GM18867 (cell line): ENCODE results near the gene ALX3.

Experiments
- ATAC-seq: cut with Tn5 transposase; IDR thresholded peaks from one replicate; pipeline ENCODE4 v1.9.1; 2021; ENCODE audit warnings: mild to moderate bottlenecking, moderate library complexity; ENCODE audit not compliant: unreplicated experiment

ALX3 gene

DNA sequence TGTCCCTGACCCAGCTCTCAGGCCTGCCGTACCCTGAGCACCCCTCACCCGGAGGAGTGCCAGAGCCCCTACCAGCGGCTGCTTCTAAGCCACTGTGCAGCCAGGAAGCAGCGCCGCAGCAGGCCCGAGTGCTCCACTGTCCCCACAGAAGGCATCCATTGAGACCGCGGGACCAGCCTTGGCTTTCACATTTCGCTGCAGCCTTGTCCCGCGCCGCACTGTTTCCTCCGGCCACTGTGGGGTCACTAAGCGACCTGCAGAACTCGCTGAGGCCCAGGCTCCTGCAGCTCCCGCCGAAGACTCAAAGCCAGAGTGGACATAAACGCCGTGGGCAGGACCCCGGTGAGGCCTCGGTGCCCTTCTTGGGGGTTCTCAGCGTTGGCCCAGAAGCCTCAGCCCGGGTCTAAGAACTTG lies 3.0 kb downstream of the ALX3 start:
- no peak for ATAC-seq

DNA sequence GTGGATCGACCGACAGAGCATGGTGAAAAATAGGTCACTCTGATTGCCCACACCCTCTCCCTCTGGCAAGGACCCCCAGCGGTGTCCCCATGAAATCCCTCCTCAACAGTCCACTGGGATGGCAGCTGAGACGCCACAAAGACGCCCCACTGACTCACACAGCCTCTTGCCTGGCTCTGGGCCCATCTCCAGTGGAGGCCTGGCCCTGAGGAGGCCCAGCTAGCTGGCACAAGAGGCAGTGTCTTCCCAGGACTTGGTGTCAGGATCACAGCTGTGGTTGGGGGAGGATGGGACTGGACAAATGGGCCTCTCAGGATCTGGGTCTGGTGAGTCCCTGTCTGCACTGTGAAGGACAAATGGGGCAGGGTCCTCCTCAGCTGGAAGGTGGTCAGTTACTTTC lies 4.6 kb downstream of the ALX3 start:
- ATAC-seq: no peak

DNA sequence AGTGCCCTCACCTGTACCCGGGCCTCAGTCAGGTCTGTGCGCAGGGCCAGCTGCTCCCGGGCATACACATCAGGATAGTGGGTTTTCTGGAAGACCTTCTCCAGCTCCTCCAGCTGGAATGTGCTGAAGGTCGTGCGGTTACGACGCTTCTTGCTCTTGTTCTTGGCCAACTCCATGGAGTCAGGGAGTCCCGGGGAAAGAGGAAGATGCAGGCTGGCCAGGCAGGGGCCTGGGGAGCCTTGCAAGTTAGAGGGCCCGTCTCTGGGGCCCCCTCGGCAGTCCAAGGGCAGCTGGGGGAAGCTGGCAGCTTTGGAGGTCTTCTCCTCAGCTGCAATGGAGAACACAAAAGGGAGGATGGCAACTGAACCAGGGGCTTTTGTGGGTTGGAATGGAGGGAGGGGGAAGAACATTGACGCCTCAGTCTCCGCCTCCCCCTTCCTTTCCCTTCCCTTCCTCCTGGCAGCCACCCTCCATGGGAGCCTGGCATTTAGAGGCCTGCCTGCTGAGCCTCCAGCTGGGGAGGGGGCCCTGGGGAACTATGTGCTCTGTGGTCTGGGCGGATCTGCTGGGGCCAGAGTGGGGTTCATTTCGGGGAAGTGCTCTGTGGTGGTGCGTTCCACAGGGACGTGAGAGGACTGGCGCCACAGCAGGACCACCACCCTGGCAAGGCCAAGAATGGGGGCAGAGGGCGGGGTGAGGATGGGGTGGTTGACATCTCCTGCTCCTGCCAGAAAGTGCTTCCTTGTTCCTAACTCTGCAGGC lies 5.7 kb downstream of the ALX3 start:
- no peak for ATAC-seq

DNA sequence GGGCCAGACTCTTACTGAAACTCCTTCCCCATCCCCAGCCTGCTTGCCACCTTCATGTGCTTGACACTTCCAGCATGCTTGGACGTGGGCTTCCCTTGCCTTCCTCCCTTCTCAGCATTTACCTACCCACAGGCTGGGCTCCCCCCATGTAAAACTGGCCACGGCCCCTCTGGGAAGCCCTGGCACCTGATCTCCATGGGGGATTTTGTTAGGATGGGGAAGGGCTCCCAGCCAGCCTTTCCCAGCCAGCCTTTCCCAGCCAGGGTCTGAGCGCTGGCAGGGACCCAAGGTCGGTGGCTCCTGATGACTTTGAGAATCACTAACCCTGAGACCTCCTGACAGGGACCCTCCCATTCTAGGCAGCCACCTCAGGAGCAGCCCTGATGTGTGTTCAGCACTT lies 6.7 kb downstream of the ALX3 start:
- no peak for ATAC-seq

DNA sequence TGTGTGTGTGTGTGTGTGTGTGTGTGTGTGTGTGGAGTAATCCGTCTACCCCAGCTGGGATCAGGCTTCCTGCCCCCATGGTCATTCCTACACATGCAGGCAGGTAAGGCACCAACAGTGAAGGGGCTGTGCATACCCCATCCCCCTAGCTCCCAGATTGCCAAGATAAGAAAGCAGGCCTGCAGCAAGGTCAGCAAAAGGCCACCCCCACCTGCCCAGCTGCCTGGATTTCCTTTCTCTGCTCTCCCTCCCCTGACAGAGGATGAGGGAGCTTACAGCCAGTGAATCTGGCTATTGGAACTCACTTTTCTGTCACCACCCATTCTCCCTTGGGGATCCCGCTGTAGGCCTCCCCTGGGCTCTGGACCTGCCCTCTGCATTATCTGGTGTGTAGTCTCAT lies 7.9 kb downstream of the ALX3 start:
- no peak for ATAC-seq

DNA sequence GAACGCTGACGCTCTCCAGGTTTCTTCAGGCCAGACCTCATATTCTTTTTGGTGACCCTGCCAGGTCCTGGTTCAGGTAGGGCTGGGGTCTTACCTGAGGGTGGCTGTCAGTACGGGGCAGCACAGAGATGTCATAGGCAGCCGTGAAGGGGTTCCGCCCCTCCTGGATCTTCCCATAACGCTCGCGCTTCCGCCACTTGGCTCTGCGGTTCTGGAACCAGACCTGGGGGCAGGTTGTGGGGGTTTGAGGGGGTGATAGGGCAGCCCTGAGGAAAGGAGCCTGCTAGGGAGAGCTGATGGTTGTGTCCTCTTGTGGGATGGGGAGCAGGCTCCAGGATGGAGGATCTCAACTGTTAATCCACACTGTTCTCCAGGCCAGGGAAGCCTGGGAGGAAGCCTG lies 9.1 kb downstream of the ALX3 start:
- no peak for ATAC-seq

DNA sequence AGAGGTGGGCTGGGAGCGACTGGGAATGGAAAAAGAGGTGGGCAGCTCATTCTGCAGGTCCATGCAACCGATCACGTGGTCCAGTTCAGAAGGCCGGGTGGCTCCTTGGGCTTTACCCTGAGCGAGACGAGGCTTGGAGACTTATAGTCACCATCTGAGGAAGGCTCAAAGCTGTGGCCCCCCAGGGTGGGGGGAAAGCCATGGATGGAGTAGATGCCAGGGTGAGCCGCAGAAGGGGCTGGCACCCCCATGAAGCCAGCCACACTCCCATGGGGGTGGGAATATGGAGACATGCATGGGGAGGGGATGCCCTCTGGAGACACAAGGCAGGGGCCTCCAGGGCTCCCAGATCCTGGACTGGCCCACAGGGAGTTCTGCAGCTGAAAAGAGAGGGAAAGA lies 9.8 kb downstream of the ALX3 start:
- no peak for ATAC-seq

DNA sequence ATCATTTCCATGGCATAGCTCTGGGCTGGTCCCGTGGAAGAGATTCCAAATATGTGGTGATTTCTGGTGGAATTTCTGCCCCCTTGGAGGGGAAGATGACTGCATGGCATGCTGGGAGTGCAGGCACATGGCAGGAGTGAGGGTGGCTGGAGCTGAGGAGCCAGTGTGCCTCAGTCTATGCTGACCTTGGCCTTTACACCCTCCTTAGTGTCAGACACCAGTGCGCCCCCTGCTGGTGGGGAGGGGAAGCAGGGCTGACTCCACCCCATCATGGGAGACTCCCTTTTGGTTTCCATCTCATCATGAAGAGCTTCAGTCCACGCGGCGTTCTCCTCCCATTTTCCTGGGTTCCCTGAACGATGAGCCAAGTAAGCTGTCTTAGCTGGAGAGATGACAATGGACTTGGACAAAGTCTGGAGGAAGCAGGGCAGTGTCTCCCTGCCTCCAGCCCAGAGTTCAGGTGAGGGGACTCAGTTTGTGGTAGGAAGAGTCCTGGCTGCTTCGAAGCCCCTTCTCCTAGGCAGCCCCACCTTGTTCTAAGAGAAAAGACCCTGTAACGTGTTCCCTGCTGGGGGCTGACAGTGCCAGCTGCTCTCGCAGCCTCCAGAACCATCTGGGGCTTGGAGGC lies 10.3 kb downstream of the ALX3 start:
- ATAC-seq: no peak

DNA sequence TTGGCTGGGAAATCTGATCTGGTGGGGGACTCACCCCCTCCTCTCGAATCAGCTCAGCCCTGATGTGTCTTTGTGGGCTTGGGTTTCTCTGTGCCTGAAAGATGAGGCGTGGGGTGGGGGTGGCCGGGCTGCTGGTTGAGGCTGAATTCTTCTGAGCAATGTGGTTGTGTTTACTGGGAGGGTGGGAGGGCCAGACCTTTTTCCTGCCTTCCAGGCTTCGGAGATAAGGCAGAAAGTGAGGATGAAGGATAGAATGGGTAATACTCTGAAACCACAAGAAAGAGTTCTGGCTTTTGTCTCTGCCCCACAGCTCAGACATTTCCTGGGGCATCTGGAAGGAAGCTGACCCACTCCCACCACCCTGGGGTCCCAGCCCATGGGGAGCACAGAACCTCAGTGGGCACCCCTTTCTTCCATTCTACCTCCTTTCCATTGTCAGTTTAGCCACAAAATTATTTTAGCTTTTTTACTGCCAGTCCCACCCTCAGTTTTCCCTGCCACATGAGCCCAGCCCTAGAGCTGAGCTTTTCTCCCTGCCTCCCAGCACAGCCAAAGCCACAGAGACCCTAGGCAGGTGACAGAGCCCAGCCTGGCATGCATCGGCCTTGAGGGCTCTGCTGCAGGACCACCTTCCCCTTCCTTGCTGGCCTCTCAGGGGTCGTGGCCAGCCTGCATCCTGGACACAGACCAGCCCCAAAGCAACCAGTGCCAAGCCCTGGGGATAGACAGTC lies 11.2 kb downstream of the ALX3 start:
- ATAC-seq: no peak

DNA sequence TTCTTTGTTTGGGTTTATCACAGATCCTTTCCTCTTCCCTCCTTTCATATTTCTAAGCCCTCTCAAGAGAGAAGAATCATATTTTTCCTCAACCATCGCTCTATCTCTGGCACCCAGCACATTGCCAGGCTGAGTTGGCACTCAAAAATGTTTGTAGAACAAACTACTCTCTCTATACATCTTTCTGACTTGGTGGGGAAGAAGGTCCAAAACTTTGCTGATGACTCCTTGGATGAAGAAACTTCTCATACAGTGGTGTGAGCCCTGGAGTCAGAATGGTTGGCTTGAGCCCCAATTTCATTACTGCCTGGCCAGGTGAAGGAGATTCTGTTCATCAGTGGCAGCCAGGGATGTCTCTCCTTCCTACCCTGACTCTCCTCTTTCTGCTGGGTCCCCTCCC lies 11.9 kb downstream of the ALX3 start:
- no peak for ATAC-seq

DNA sequence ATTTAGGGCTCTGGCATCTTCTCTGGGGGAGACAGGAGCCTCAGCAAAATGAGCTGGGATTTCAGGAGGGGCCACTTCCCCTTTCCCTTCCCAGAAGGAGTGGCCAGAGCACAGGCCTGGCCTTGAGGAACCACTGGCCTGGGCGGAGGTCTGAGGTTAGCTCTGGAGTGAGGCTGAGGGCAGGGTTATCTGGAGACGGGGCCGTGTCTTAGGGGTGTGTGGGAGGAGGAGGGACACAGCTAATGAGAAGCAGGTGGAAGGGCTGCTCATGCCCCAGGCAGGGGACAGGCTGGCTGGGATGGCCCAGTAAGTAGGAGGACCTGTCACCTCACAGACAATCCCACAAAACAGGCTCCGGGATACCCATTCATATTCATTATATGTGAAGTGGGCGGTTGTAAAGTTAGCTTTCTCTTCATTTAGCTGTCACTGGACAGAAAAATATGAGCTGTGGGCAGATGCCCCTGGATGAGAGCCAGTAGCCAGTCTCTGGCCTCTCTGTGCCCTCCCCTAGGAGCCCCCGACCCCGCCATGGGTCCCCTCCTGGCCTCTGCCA lies 12.4 kb downstream of the ALX3 start:
- no peak for ATAC-seq

DNA sequence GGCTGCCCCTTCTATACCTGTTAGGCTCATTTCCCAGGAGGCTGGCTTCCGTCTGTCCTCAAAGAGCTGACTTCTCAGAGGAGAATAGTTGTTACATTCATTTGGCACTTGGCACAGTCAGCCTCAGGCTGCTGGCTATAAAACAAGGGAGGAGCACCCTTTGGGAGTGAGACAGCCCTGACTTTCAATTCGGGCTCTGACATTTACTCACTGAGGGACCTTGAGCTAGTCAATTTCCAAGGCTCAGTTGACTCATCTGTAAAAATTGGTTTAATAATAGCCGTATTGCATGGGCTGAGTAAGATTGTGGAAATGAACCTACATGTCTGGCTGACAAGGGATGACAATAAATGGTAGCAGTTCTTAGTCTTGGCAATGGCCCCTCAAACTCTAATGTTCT lies 13.7 kb downstream of the ALX3 start:
- ATAC-seq: no peak

DNA sequence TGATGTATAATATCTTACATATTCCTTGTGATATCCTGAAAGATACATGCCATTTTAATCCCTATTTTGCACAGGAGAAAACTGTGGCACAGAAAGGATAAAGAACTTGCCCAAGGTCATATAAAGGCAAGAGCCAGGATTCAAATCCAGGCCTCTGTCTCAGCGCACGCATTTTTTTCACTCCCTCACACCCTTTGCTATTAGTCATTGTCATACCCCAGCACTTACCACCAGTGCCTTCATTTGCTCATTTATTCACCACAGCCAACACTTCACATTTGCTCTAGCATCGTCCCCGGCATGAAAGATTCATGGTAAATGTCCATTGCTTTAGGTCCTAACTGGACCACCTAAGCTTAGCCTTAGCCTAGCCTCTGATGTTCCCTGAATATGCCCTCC lies 14.2 kb downstream of the ALX3 start:
- no peak for ATAC-seq

DNA sequence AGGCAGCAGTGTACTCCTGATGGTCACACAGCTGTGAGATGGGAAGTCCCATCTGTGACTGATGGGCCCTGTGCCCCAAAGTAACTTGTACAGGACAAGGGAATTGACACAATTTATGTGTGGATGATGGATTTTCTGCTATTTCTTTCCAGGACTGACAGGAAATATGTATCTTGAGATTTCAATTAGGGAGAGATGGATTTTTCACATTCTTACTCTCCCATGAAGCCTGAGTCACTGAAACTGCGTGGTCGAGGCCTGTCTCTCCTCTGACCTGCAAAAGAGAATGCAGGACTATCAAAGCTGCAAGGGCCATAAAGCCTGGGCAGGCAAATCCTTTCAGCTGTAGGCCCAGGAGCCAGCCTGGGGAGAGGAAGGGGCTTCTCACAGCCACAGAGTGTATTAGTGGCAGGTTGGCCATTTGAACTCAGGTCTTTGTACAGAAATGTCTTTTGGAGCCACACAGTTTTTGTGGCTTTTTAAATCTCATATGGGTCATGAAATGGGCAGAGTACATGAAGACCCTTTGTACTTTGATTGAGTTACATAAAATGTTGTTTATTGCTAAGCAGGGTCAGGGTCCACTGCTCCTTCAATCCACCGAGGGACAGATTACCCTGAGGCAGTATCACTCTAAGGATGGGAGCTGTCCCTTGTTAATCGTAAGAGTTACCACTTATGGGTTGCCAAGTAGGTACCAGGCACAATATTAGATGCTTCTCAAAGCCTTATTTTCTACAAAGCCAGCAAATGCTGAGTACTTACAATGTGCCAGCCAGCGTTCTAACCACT lies 14.8 kb downstream of the ALX3 start:
- ATAC-seq: no peak

DNA sequence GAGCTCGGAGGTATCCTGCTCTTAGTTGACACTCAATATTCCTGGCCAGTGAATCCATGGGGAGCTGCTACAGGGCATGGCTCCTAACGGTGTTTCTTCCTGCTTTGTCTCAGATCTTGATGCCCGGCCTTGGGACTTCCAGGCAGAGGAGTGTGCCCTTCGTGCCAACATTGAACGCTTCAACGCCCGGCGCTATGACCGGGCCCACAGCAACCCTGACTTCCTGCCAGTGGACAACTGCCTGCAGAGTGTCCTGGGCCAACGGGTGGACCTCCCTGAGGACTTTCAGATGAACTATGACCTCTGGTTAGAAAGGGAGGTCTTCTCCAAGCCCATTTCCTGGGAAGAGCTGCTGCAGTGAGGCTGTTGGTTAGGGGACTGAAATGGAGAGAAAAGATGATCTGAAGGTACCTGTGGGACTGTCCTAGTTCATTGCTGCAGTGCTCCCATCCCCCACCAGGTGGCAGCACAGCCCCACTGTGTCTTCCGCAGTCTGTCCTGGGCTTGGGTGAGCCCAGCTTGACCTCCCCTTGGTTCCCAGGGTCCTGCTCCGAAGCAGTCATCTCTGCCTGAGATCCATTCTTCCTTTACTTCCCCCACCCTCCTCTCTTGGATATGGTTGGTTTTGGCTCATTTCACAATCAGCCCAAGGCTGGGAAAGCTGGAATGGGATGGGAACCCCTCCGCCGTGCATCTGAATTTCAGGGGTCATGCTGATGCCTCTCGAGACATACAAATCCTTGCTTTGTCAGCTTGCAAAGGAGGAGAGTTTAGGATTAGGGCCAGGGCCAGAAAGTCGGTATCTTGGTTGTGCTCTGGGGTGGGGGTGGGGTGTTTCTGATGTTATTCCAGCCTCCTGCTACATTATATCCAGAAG lies 16.7 kb downstream of the ALX3 start:
- ATAC-seq: no peak

DNA sequence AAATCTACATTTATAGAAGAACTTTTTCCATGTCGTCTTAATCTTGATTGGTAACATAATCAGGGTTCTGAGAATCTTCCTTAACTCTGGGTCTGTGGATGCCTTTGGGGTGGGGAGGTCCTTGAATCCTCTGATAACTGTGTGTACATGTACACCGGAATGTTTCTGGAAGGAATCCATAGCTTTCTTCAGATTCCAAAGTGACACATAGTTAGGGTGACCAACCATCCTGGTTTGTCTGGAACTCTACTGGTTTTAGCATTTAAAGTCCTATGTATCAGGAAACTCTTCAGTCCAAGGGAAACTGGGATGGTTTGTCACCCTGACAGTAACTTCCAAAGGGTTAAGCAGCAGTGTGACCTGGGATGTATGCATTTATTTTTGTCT lies 19.2 kb downstream of the ALX3 start:
- no peak for ATAC-seq

DNA sequence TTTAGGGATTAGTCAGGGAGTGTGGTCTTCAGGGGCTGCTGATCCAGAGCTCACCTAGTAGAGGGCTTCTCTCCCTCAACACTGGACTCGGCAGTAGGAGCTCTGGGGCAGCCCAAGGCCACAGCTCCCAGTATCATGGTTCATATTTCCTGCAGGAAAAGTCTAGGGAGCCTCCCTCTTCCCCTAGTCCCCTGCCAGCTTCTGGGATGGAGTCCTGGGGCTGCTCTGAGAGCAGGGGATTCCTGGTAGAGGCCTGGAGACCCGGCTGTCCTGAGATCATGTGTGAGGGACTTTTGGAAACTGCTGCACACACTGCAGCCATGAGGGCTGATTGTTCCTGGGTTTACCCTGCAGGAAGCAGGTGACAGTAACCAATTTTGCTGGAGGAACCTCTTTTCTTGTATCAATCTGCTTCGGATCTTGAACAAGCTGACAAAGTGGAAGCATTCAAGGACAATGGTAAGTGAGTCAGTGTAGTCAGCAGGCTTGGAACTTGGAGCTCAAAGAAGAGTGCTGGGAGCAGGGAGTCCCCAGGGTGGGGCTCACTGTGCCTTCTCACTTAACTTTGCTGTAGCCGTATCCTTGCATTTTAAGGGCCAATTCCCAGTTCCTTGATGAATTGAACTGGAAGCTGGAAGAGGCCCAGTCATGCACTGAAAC lies 19.7 kb downstream of the ALX3 start:
- ATAC-seq: no peak

DNA sequence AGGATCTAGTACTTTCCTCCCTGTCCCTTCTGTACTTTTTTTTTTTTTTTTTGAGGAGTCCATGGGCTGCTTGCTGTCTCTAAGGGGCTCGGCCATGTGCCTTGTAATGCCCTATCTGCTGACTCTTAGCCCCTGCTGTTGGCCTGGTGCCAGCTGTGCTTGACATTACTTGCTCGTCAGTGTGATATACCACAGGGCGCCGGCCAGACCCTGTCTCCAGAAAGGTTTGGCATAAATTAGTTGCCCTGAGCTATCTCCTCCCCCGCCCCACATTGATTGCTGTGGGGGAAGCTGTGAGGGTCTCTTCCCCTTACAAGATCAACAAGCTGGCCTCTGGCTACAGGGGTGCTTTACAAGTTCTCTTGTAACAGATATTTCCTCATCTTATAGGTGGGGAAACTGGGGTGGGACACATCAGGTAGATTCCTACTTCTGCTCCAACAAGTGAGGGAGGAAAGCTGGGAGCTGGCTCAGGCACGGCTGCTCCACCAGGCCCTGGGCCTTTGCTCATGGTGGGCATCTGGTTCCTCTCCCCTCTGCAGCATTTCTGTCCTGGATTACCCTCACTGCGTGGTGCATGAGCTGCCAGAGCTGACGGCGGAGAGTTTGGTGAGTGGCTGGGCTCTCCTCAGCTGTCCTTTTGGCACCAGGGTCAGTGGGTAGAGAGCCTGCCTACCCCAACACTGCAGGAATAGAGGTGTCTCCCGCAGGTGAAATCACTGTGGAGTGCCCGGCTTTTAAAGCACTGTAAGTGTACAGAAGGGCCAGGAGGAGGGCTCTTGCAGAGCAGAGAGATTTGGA lies 20.5 kb downstream of the ALX3 start:
- ATAC-seq: no peak
